NCI-H128 (cell line): Measurements from ENCODE around the gene ITGAX.

Source experiments
- DNase-seq: peaks from one replicate; lab custom pipeline; 2025; ENCODE audit not compliant: unreplicated experiment; lab: John Stamatoyannopoulos, UW

ITGAX gene

GRCh38 chr16:31348579-31348978 lies 6.4 kb upstream of the ITGAX start:
- no peak for DNase-seq

- DNase-seq = no peak
Observed at GRCh38 chr16:31350275-31351005, 4.5 kb upstream of the ITGAX start.

- DNase-seq = no peak
Observed at GRCh38 chr16:31351246-31351941, 3.6 kb upstream of the ITGAX start.

- DNase-seq = no peak
Observed at GRCh38 chr16:31351942-31352325, 3.0 kb upstream of the ITGAX start.

- DNase-seq = no peak
Observed at GRCh38 chr16:31352376-31353115, 2.4 kb upstream of the ITGAX start.

- DNase-seq = no peak
Observed at GRCh38 chr16:31355431-31356100, 590 bp downstream of the ITGAX start.

GRCh38 chr16:31356566-31357323 lies 1.8 kb downstream of the ITGAX start:
- no peak for DNase-seq

- DNase-seq = no peak
Observed at GRCh38 chr16:31357324-31358109, 2.5 kb downstream of the ITGAX start.

- DNase-seq = no peak
Observed at GRCh38 chr16:31360251-31360650, 5.3 kb downstream of the ITGAX start.

- no peak for DNase-seq
Observed at GRCh38 chr16:31361201-31362110, 6.5 kb downstream of the ITGAX start.

- no peak for DNase-seq
Observed at GRCh38 chr16:31362476-31363405, 7.8 kb downstream of the ITGAX start.

- DNase-seq = no peak
Observed at GRCh38 chr16:31363721-31364120, 8.7 kb downstream of the ITGAX start.

GRCh38 chr16:31364421-31364820 lies 9.4 kb downstream of the ITGAX start:
- no peak for DNase-seq

GRCh38 chr16:31365131-31365865 lies 10.3 kb downstream of the ITGAX start:
- no peak for DNase-seq

- DNase-seq = no peak
Observed at GRCh38 chr16:31367853-31368252, 12.9 kb downstream of the ITGAX start.

- no peak for DNase-seq
Observed at GRCh38 chr16:31371008-31371407, 16.0 kb downstream of the ITGAX start.
